Endodermal cell (in vitro differentiated cells): ENCODE measurements around the gene MEGF11. TPM values are rescaled to one million over a fixed set of nuclear protein-coding genes. Genes with fewer than 3 reads are reported as not detected.
A peak's percentile ranks its signal among the peaks of the same experiment; 100 is the strongest.

Experiments used
- DNase-seq: peaks from one replicate; pipeline ENCODE4 v3.0.0-alpha.2; 2017
- H3K27ac ChIP-seq: 2 replicates; pipeline ENCODE4 v1.5.1; 2013; ENCODE audit warnings: mild to moderate bottlenecking, low read depth, low read length, moderate library complexity
- H3K27me3 ChIP-seq: 2 replicates; pipeline ENCODE4 v1.6.1; 2013; ENCODE audit warnings: mild to moderate bottlenecking, low read length, moderate library complexity; ENCODE audit not compliant: insufficient read depth, control insufficient read depth, poor library complexity, severe bottlenecking
- H3K36me3 ChIP-seq: 2 replicates; pipeline ENCODE4 v1.7.0; 2013; ENCODE audit warnings: mild to moderate bottlenecking, low read length, moderate library complexity; ENCODE audit not compliant: control insufficient read depth, insufficient read depth
- H3K4me1 ChIP-seq: one replicate; pipeline ENCODE4 v1.7.0; 2013; ENCODE audit warnings: low read length; ENCODE audit not compliant: control insufficient read depth, insufficient read depth
- H3K4me3 ChIP-seq: 2 replicates; pipeline ENCODE4 v1.5.1; 2013; ENCODE audit warnings: mild to moderate bottlenecking, low read length, moderate library complexity
- H3K9ac ChIP-seq: 2 replicates; pipeline ENCODE4 v1.6.1; 2013; ENCODE audit warnings: mild to moderate bottlenecking, low read length, moderate library complexity; ENCODE audit not compliant: poor library complexity, severe bottlenecking; ENCODE audit errors: extremely low read depth
- H3K9me3 ChIP-seq: 2 replicates; pipeline ENCODE4 v1.6.1; 2013; ENCODE audit warnings: mild to moderate bottlenecking, low read length, moderate library complexity; ENCODE audit not compliant: control insufficient read depth
- H3K27ac Mint-ChIP-seq: 2 replicates; pipeline ENCODE4 v1.8.0; 2020; ENCODE audit warnings: mixed read lengths
- H3K27me3 Mint-ChIP-seq: 2 replicates; pipeline ENCODE4 v1.8.0; 2021; ENCODE audit warnings: mild to moderate bottlenecking, mixed read lengths; ENCODE audit not compliant: insufficient read depth
- H3K36me3 Mint-ChIP-seq: 2 replicates; pipeline ENCODE4 v1.8.0; 2020; ENCODE audit warnings: low read depth, mixed read lengths
- H3K4me1 Mint-ChIP-seq: 2 replicates; pipeline ENCODE4 v1.8.0; 2020; ENCODE audit warnings: mixed read lengths
- H3K4me3 Mint-ChIP-seq: 2 replicates; pipeline ENCODE4 v1.8.0; 2020; ENCODE audit warnings: mild to moderate bottlenecking, moderate library complexity, mixed read lengths
- H3K9me3 Mint-ChIP-seq: 2 replicates; pipeline ENCODE4 v1.8.0; 2020; ENCODE audit warnings: mild to moderate bottlenecking, mixed read lengths
- CTCF ChIP-seq: fragments of 200-600 bp; sonication (generic); conservative IDR thresholded peaks from 2 replicates; pipeline ENCODE4 v1.5.0; 2021; ENCODE audit warnings: antibody characterized with exemption, mild to moderate bottlenecking
- WGBS, 2 experiments: methylation state at CpG; one replicate each; pipeline versions ENCODE4 v1.1.5 to v1.1.7; 2013; ENCODE audit warnings: missing lambda C conversion rate in 2 of 2, mixed read lengths in 1 of 2; ENCODE audit not compliant: insufficient coverage in 1 of 2, insufficient read length in 1 of 2; 5-methylcytosine and 5-hydroxymethylcytosine counted together
- total RNA-seq, 2 donors: library from RNA; stranded (reverse); fragmentation: NEBNext Ultra II Directional in 1 of 2; extraction: Animal tissue kit (Norgen Biotek cat#: 25700) in 1 of 2; gene quantifications; 2 replicates in 1 of 2; 3 replicates in 1 of 2; pipeline ENCODE4 v1.2.1, GENCODE V29; 2021

Gene MEGF11
- total RNA-seq, 2 donors from 2014 or later, result 0.73 to 1.2 TPM

GRCh38 chr15:66261056-66261455 is 7.5 kb upstream of the MEGF11 start:
- Histone ChIP-seq H3K4me1 (no peaks in the 10 kb centered on the region), H3K36me3 (no peaks in the 10 kb centered on the region), H3K4me3 (no peak overlapping the region), H3K9ac (no peak overlapping the region), H3K27me3 (peaks cover 25% of the 10 kb centered on the region), H3K27ac (no peak overlapping the region), H3K9me3 (peaks cover 5% of the 10 kb centered on the region)
- Mint-ChIP-seq H3K9me3 (peaks cover 13% of the 10 kb centered on the region), H3K27me3 (peaks cover 45% of the 10 kb centered on the region), H3K4me3 (no peak overlapping the region), H3K27ac (no peak overlapping the region), H3K4me1 (no peaks in the 10 kb centered on the region), H3K36me3 (no peaks in the 10 kb centered on the region)
- no peak for TF ChIP-seq CTCF
- 88 to 92% methylated on average over 3 of the region's 3 CpGs for WGBS, 2 experiments
- no peak for DNase-seq

- Mint-ChIP-seq H3K27me3 (peaks cover 68% of the 10 kb centered on the region), H3K9me3 (no peaks in the 10 kb centered on the region), H3K27ac (no peak overlapping the region), H3K36me3 (no peaks in the 10 kb centered on the region), H3K4me3 (no peak overlapping the region), H3K4me1 (no peaks in the 10 kb centered on the region)
- 68 to 100% methylated on average over 1 to 3 of the region's 3 CpGs for WGBS, 2 experiments
- H3K4me1 ChIP-seq, result no peaks in the 10 kb centered on the region
- no peak for DNase-seq
- no peaks in the 10 kb centered on the region for H3K36me3 ChIP-seq
- no peak overlapping the region for H3K9ac ChIP-seq
- H3K27me3 ChIP-seq, result peaks cover 65% of the 10 kb centered on the region
- TF ChIP-seq CTCF, result no peak
- no peak overlapping the region for H3K4me3 ChIP-seq
- no peak overlapping the region for H3K27ac ChIP-seq
- H3K9me3 ChIP-seq, result no peaks in the 10 kb centered on the region
These were observed 3.1 kb upstream of the MEGF11 start for GRCh38 chr15:66256692-66257091.

- H3K36me3 ChIP-seq, result no peaks in the 10 kb centered on the region
- Mint-ChIP-seq H3K4me3 (peak overlapping the region; percentile 66), H3K4me1 (no peaks in the 10 kb centered on the region), H3K36me3 (no peaks in the 10 kb centered on the region), H3K9me3 (no peaks in the 10 kb centered on the region), H3K27ac (no peak overlapping the region), H3K27me3 (peaks cover 79% of the 10 kb centered on the region)
- H3K27ac ChIP-seq, result no peak overlapping the region
- peaks cover 81% of the 10 kb centered on the region for H3K27me3 ChIP-seq
- no peak overlapping the region for H3K9ac ChIP-seq
- no peak overlapping the region for H3K4me3 ChIP-seq
- H3K9me3 ChIP-seq, result no peaks in the 10 kb centered on the region
- WGBS, 2 experiments, result 51 to 64% methylated on average over 13 to 19 of the region's 19 CpGs
- H3K4me1 ChIP-seq, result no peaks in the 10 kb centered on the region
- no peak for DNase-seq
- no peak for TF ChIP-seq CTCF
These were observed 1.6 kb upstream of the MEGF11 start for GRCh38 chr15:66254951-66255676.
